Thyroid gland (tissue), 4 donors: Measurements from ENCODE around the gene RNF215.

Source experiments
- CTCF ChIP-seq, 6 experiments: fragments of 200-600 bp in 3 of 6; fragments of 450-650 bp in 3 of 6; sonication (generic) in 3 of 6; IDR thresholded peaks; one replicate each; pipeline ENCODE4 v1.5.1; 2016 to 2019; ENCODE audit warnings: antibody characterized with exemption in 6 of 6, mild to moderate bottlenecking in 2 of 6, inconsistent platforms in 1 of 6, moderate library complexity in 1 of 6
- POLR2A ChIP-seq, 2 donors: fragments of 450-650 bp; IDR thresholded peaks; one replicate each; pipeline ENCODE4 v1.6.1; 2017; ENCODE audit warnings: antibody characterized with exemption in 2 of 2, mild to moderate bottlenecking in 2 of 2, moderate library complexity in 1 of 2

- TF ChIP-seq POLR2A (IDR thresholded peaks at IDR 0.05) (no peak), CTCF (IDR thresholded peaks at IDR 0.05) (no peak)
Observed at GRCh38 chr22:30381264-30381663, 5.9 kb downstream of the RNF215 start.
